IgD-negative memory B cell (primary cell): ENCODE data around the gene ECT2L. TPM values are rescaled to one million over a fixed set of nuclear protein-coding genes. Genes with fewer than 3 reads are reported as not detected.

Source experiments
- H3K27ac Mint-ChIP-seq, 3 donors: one replicate each; pipeline ENCODE4 v1.8.0; 2020 to 2022; ENCODE audit warnings: mild to moderate bottlenecking in 3 of 3, mixed read lengths in 3 of 3, moderate library complexity in 1 of 3
- H3K27me3 Mint-ChIP-seq: one replicate; pipeline ENCODE4 v1.8.0; 2021; ENCODE audit warnings: mixed read lengths
- H3K36me3 Mint-ChIP-seq: one replicate; pipeline ENCODE4 v1.8.0; 2020; ENCODE audit warnings: mild to moderate bottlenecking, mixed read lengths
- H3K4me1 Mint-ChIP-seq, 3 donors: one replicate each; pipeline ENCODE4 v1.8.0; 2020 to 2022; ENCODE audit warnings: mixed read lengths in 3 of 3, mild to moderate bottlenecking in 1 of 3
- H3K4me3 Mint-ChIP-seq, 4 donors: one replicate each; pipeline ENCODE4 v1.8.0; 2020 to 2022; ENCODE audit warnings: mild to moderate bottlenecking in 4 of 4, mixed read lengths in 4 of 4, moderate library complexity in 3 of 4
- H3K9me3 Mint-ChIP-seq, 3 donors: one replicate each; pipeline ENCODE4 v1.8.0; 2020 to 2021; ENCODE audit warnings: mixed read lengths in 3 of 3, mild to moderate bottlenecking in 1 of 3
- polyA plus RNA-seq: library from polyadenylated mRNA; unstranded; fragments of 300-500 nt; fragmentation: Illumina TruSeq; gene quantifications from one replicate; pipeline ENCODE4 v1.2.3, GENCODE V29; 2021

Gene ECT2L
- polyA plus RNA-seq, 1 donor from 2014 or later: 0.23 TPM

- no peaks in the 10 kb centered on the region for H3K27me3 Mint-ChIP-seq
- peak overlapping the region in 2 of 3 donors; percentile 76 to 82 for H3K27ac Mint-ChIP-seq
- no peak overlapping the region for H3K4me3 Mint-ChIP-seq
- H3K36me3 Mint-ChIP-seq: no peaks in the 10 kb centered on the region
- no peaks in the 10 kb centered on the region for H3K9me3 Mint-ChIP-seq
- peaks cover 15 to 24% (median 17%) of the 10 kb centered on the region in 3 donors for H3K4me1 Mint-ChIP-seq
Measured at GRCh38 chr6:138817799-138818198, 21.9 kb downstream of the ECT2L start.

GRCh38 chr6:138818496-138819194, 22.8 kb downstream of the ECT2L start:
- Mint-ChIP-seq H3K36me3 (no peaks in the 10 kb centered on the region), H3K4me3 (peak overlapping the region in 3 of 4 donors; percentile 5 to 80 (median 66)), H3K9me3 (no peaks in the 10 kb centered on the region), H3K27me3 (no peaks in the 10 kb centered on the region), H3K27ac (peak overlapping the region; percentile 34 to 82 (median 64)), H3K4me1 (peaks cover 15 to 24% (median 17%) of the 10 kb centered on the region in 3 donors)

- no peaks in the 10 kb centered on the region for H3K9me3 Mint-ChIP-seq
- no peaks in the 10 kb centered on the region for H3K27me3 Mint-ChIP-seq
- H3K27ac Mint-ChIP-seq: peak overlapping the region in 1 of 3 donors; percentile 24
- H3K4me1 Mint-ChIP-seq: peaks cover 12 to 21% (median 12%) of the 10 kb centered on the region in 3 donors
- no peak overlapping the region for H3K4me3 Mint-ChIP-seq
- H3K36me3 Mint-ChIP-seq: peaks cover 3% of the 10 kb centered on the region
Measured at GRCh38 chr6:138821519-138821918, 25.6 kb downstream of the ECT2L start.

GRCh38 chr6:138824482-138825144, 28.7 kb downstream of the ECT2L start:
- no peaks in the 10 kb centered on the region for H3K9me3 Mint-ChIP-seq
- H3K27me3 Mint-ChIP-seq: no peaks in the 10 kb centered on the region
- peaks cover 3% of the 10 kb centered on the region for H3K36me3 Mint-ChIP-seq
- peak overlapping the region in 1 of 3 donors; percentile 92 for H3K27ac Mint-ChIP-seq
- no peak overlapping the region for H3K4me3 Mint-ChIP-seq
- peaks cover 0 to 6% (median 0%) of the 10 kb centered on the region in 3 donors for H3K4me1 Mint-ChIP-seq

- Mint-ChIP-seq H3K4me1 (peaks cover 0 to 1% (median 0%) of the 10 kb centered on the region in 3 donors), H3K36me3 (peaks cover 3% of the 10 kb centered on the region), H3K9me3 (no peaks in the 10 kb centered on the region), H3K27me3 (no peaks in the 10 kb centered on the region), H3K27ac (no peak overlapping the region), H3K4me3 (no peak overlapping the region)
Measured at GRCh38 chr6:138830248-138830647, 34.4 kb downstream of the ECT2L start.

GRCh38 chr6:138832182-138832581, 36.3 kb downstream of the ECT2L start:
- no peak overlapping the region for H3K27ac Mint-ChIP-seq
- H3K4me3 Mint-ChIP-seq: no peak overlapping the region
- peaks cover 0 to 1% (median 0%) of the 10 kb centered on the region in 3 donors for H3K4me1 Mint-ChIP-seq
- H3K36me3 Mint-ChIP-seq: peaks cover 2% of the 10 kb centered on the region
- no peaks in the 10 kb centered on the region for H3K9me3 Mint-ChIP-seq
- H3K27me3 Mint-ChIP-seq: no peaks in the 10 kb centered on the region

- H3K27ac Mint-ChIP-seq: no peak overlapping the region
- H3K4me1 Mint-ChIP-seq: peaks cover 0 to 1% (median 0%) of the 10 kb centered on the region in 3 donors
- H3K27me3 Mint-ChIP-seq: no peaks in the 10 kb centered on the region
- H3K4me3 Mint-ChIP-seq: no peak overlapping the region
- no peaks in the 10 kb centered on the region for H3K9me3 Mint-ChIP-seq
- H3K36me3 Mint-ChIP-seq: peaks cover 2% of the 10 kb centered on the region
Measured at GRCh38 chr6:138833816-138834539, 38.1 kb downstream of the ECT2L start.

- peaks cover 0 to 10% (median 3%) of the 10 kb centered on the region in 3 donors for H3K9me3 Mint-ChIP-seq
- H3K27ac Mint-ChIP-seq: no peak overlapping the region
- H3K4me3 Mint-ChIP-seq: no peak overlapping the region
- H3K27me3 Mint-ChIP-seq: no peaks in the 10 kb centered on the region
- H3K36me3 Mint-ChIP-seq: peaks cover 7% of the 10 kb centered on the region
- peaks cover 0 to 1% (median 0%) of the 10 kb centered on the region in 3 donors for H3K4me1 Mint-ChIP-seq
Measured at GRCh38 chr6:138837246-138837645, 41.4 kb downstream of the ECT2L start.

GRCh38 chr6:138844192-138844591, 48.3 kb downstream of the ECT2L start:
- no peak overlapping the region for H3K4me3 Mint-ChIP-seq
- H3K9me3 Mint-ChIP-seq: peaks cover 0 to 10% (median 5%) of the 10 kb centered on the region in 3 donors
- H3K36me3 Mint-ChIP-seq: peaks cover 5% of the 10 kb centered on the region
- no peak overlapping the region for H3K27ac Mint-ChIP-seq
- H3K27me3 Mint-ChIP-seq: peaks cover 1% of the 10 kb centered on the region
- H3K4me1 Mint-ChIP-seq: no peaks in the 10 kb centered on the region

GRCh38 chr6:138847884-138848283, 52.0 kb downstream of the ECT2L start:
- H3K36me3 Mint-ChIP-seq: peaks cover 3% of the 10 kb centered on the region
- H3K4me1 Mint-ChIP-seq: peaks cover 0 to 4% (median 2%) of the 10 kb centered on the region in 3 donors
- H3K4me3 Mint-ChIP-seq: no peak overlapping the region
- H3K27me3 Mint-ChIP-seq: peaks cover 6% of the 10 kb centered on the region
- H3K27ac Mint-ChIP-seq: no peak overlapping the region
- peaks cover 0 to 4% (median 0%) of the 10 kb centered on the region in 3 donors for H3K9me3 Mint-ChIP-seq

- Mint-ChIP-seq H3K4me1 (peaks cover 0 to 4% (median 2%) of the 10 kb centered on the region in 3 donors), H3K27me3 (peaks cover 6% of the 10 kb centered on the region), H3K36me3 (peaks cover 3% of the 10 kb centered on the region), H3K9me3 (peaks cover 0 to 2% (median 0%) of the 10 kb centered on the region in 3 donors), H3K27ac (no peak overlapping the region), H3K4me3 (no peak overlapping the region)
Measured at GRCh38 chr6:138848461-138848860, 52.6 kb downstream of the ECT2L start.

GRCh38 chr6:138849791-138850190, 53.9 kb downstream of the ECT2L start:
- Mint-ChIP-seq H3K36me3 (peaks cover 5% of the 10 kb centered on the region), H3K9me3 (peaks cover 0 to 2% (median 0%) of the 10 kb centered on the region in 3 donors), H3K27me3 (peaks cover 8% of the 10 kb centered on the region), H3K4me3 (peak overlapping the region in 1 of 4 donors; percentile 25), H3K4me1 (peaks cover 0 to 4% (median 2%) of the 10 kb centered on the region in 3 donors), H3K27ac (no peak overlapping the region)

GRCh38 chr6:138856654-138857053, 60.8 kb downstream of the ECT2L start:
- Mint-ChIP-seq H3K36me3 (peaks cover 2% of the 10 kb centered on the region), H3K27me3 (peaks cover 10% of the 10 kb centered on the region), H3K27ac (no peak overlapping the region), H3K4me1 (peaks cover 0 to 3% (median 2%) of the 10 kb centered on the region in 3 donors), H3K9me3 (no peaks in the 10 kb centered on the region), H3K4me3 (no peak overlapping the region)

- H3K4me3 Mint-ChIP-seq: no peak overlapping the region
- H3K4me1 Mint-ChIP-seq: peaks cover 0 to under 1% (median 0%) of the 10 kb centered on the region in 3 donors
- no peaks in the 10 kb centered on the region for H3K9me3 Mint-ChIP-seq
- H3K27ac Mint-ChIP-seq: no peak overlapping the region
- peaks cover 2% of the 10 kb centered on the region for H3K36me3 Mint-ChIP-seq
- H3K27me3 Mint-ChIP-seq: peaks cover 5% of the 10 kb centered on the region
Measured at GRCh38 chr6:138857775-138858174, 61.9 kb downstream of the ECT2L start.

GRCh38 chr6:138862456-138862855, 66.6 kb downstream of the ECT2L start:
- Mint-ChIP-seq H3K27ac (peak overlapping the region in 1 of 3 donors; percentile 31), H3K9me3 (no peaks in the 10 kb centered on the region), H3K4me3 (no peak overlapping the region), H3K4me1 (no peaks in the 10 kb centered on the region), H3K27me3 (peaks cover 3% of the 10 kb centered on the region), H3K36me3 (no peaks in the 10 kb centered on the region)
